Liver (tissue), 9 donors: ENCODE data around the gene ADAP2. TPM values are rescaled to one million over a fixed set of nuclear protein-coding genes. Genes with fewer than 3 reads are reported as not detected.
A peak's percentile ranks its signal among the peaks of the same experiment; 100 is the strongest.
"Not testable (repeated sequence)": the region's sequence is repeated elsewhere in the genome, so short reads cannot be mapped to it uniquely, and the experiment has no call there.

Experiments used
- DNase-seq: peaks from one replicate; pipeline ENCODE4 v3.0.0-alpha.2; 2017; ENCODE audit warnings: low spot score
- H3K27ac ChIP-seq, 2 donors: one replicate each; pipeline ENCODE4 v1.7.0; 2013; ENCODE audit warnings: inconsistent platforms in 2 of 2, low read length in 2 of 2, control low read depth in 1 of 2, low read depth in 1 of 2, mild to moderate bottlenecking in 1 of 2
- H3K27me3 ChIP-seq, 4 donors: one replicate each; pipeline versions ENCODE4 v1.6.1 to v1.7.0; 2013; ENCODE audit warnings: low read length in 3 of 4, inconsistent platforms in 1 of 4, mild to moderate bottlenecking in 1 of 4, moderate library complexity in 1 of 4; ENCODE audit not compliant: control insufficient read depth in 4 of 4, insufficient read depth in 4 of 4
- H3K36me3 ChIP-seq, 4 donors: one replicate each; pipeline versions ENCODE4 v1.6.1 to v1.7.0; 2013; ENCODE audit warnings: low read length in 3 of 4, mild to moderate bottlenecking in 3 of 4, low read depth in 1 of 4, moderate library complexity in 1 of 4; ENCODE audit not compliant: control insufficient read depth in 4 of 4, insufficient read depth in 3 of 4
- H3K4me1 ChIP-seq, 4 donors: one replicate each; pipeline versions ENCODE4 v1.6.1 to v1.7.0; 2013; ENCODE audit warnings: low read length in 3 of 4, mild to moderate bottlenecking in 3 of 4, moderate library complexity in 1 of 4; ENCODE audit not compliant: control insufficient read depth in 4 of 4, insufficient read depth in 4 of 4
- H3K4me3 ChIP-seq, 3 donors: one replicate each; pipeline versions ENCODE4 v1.6.1 to v1.7.0; 2013; ENCODE audit warnings: low read length in 3 of 3, control low read depth in 1 of 3, low read depth in 1 of 3, mild to moderate bottlenecking in 1 of 3
- H3K9ac ChIP-seq, 2 donors: one replicate each; pipeline ENCODE4 v1.7.0; 2013; ENCODE audit warnings: low read length in 2 of 2, mild to moderate bottlenecking in 2 of 2, moderate library complexity in 2 of 2, control low read depth in 1 of 2, low read depth in 1 of 2
- H3K9me3 ChIP-seq, 4 donors: one replicate each; pipeline versions ENCODE4 v1.6.1 to v1.7.0; 2013; ENCODE audit warnings: low read length in 3 of 4; ENCODE audit not compliant: control insufficient read depth in 4 of 4
- CTCF ChIP-seq: fragments of 150-350 bp; IDR thresholded peaks from 2 replicates; pipeline ENCODE4 v1.5.1; 2017; ENCODE audit warnings: improper control_type of control experiment, low read depth, low read length; ENCODE audit not compliant: missing input control
- EGR1 ChIP-seq, 2 donors: IDR thresholded peaks; 2 replicates each; pipeline ENCODE4 v1.6.1; 2016 to 2018; ENCODE audit warnings: antibody characterized with exemption in 2 of 2, low read depth in 2 of 2
- FOXA1 ChIP-seq: IDR thresholded peaks from 2 replicates; pipeline ENCODE4 v1.6.1; 2016; ENCODE audit warnings: antibody characterized with exemption
- FOXA2 ChIP-seq: IDR thresholded peaks from 2 replicates; pipeline ENCODE4 v1.6.1; 2016; ENCODE audit warnings: antibody characterized with exemption
- GABPA ChIP-seq, 2 donors: IDR thresholded peaks in 1 of 2; conservative IDR thresholded peaks in 1 of 2; 2 replicates each; pipeline ENCODE4 v1.6.1; 2016; ENCODE audit warnings: antibody characterized with exemption in 2 of 2, mild to moderate bottlenecking in 1 of 2, moderate library complexity in 1 of 2
- HNF4A ChIP-seq, 2 donors: conservative IDR thresholded peaks; 2 replicates each; pipeline ENCODE4 v1.6.1; 2016; ENCODE audit warnings: antibody characterized with exemption in 2 of 2, mild to moderate bottlenecking in 2 of 2
- HNF4G ChIP-seq: IDR thresholded peaks from 2 replicates; pipeline ENCODE4 v1.6.1; 2016; ENCODE audit warnings: antibody characterized with exemption
- JUND ChIP-seq, 2 donors: IDR thresholded peaks; 2 replicates each; pipeline ENCODE4 v1.6.1; 2016; ENCODE audit warnings: antibody characterized with exemption in 2 of 2
- NR2F2 ChIP-seq: IDR thresholded peaks from 2 replicates; pipeline ENCODE4 v1.6.1; 2016; ENCODE audit warnings: antibody characterized with exemption
- RAD21 ChIP-seq, 2 donors: IDR thresholded peaks; 2 replicates each; pipeline ENCODE4 v1.6.1; 2016; ENCODE audit warnings: antibody characterized with exemption in 2 of 2, mild to moderate bottlenecking in 2 of 2
- RXRA ChIP-seq, 2 donors: IDR thresholded peaks; 2 replicates each; pipeline ENCODE4 v1.6.1; 2017 to 2018; ENCODE audit warnings: antibody characterized with exemption in 2 of 2, mild to moderate bottlenecking in 1 of 2
- SP1 ChIP-seq: IDR thresholded peaks from 2 replicates; pipeline ENCODE4 v1.6.1; 2018; ENCODE audit warnings: antibody characterized with exemption, mild to moderate bottlenecking
- TAF1 ChIP-seq: conservative IDR thresholded peaks from 2 replicates; pipeline ENCODE4 v1.6.1; 2016; ENCODE audit warnings: antibody characterized with exemption, mild to moderate bottlenecking
- YY1 ChIP-seq: IDR thresholded peaks from 2 replicates; pipeline ENCODE4 v1.6.1; 2016; ENCODE audit warnings: antibody characterized with exemption, mild to moderate bottlenecking
- WGBS: extraction: QIAGEN DNeasy Blood & Tissue Kit; methylation state at CpG from one replicate; pipeline ENCODE4 v1.1.7; 2013; 5-methylcytosine and 5-hydroxymethylcytosine counted together
- polyA plus RNA-seq, 2 donors: library from polyadenylated mRNA; stranded (reverse) in 1 of 2; unstranded in 1 of 2; fragments of 200-250 nt in 1 of 2; fragments of >200 nt in 1 of 2; fragmentation: Nextera tagmentation in 1 of 2; extraction: Ambion mirVana in 1 of 2; gene quantifications; one replicate each; pipeline versions ENCODE4 v1.2.1 to v1.2.3, GENCODE V29; 2013 to 2015
- total RNA-seq, 2 donors: library from RNA; depleted of rRNA; stranded (reverse); fragments of >200 nt; gene quantifications; one replicate each; pipeline ENCODE4 v1.2.3, GENCODE V29; 2014
- TF ChIP-seq, protein P1 (sequence below): IDR thresholded peaks from 2 replicates; pipeline ENCODE4 v1.6.1; 2016; ENCODE audit warnings: antibody characterized with exemption
- TF ChIP-seq, protein P2 (sequence below): IDR thresholded peaks from 2 replicates; pipeline ENCODE4 v1.6.1; 2016; ENCODE audit warnings: antibody characterized with exemption, mild to moderate bottlenecking
- TF ChIP-seq, protein P3 (sequence below): IDR thresholded peaks from 2 replicates; pipeline ENCODE4 v1.6.1; 2016; ENCODE audit warnings: antibody characterized with exemption
- TF ChIP-seq, protein P4 (sequence below): IDR thresholded peaks from 2 replicates; pipeline ENCODE4 v1.6.1; 2016; ENCODE audit warnings: antibody characterized with exemption
- donor health status: healthy.
- donor health status: healthy.
- donor health status: healthy.
- donor health status: healthy.
- donor health status: healthy.

ADAP2 gene
- total and polyA plus RNA-seq, 4 donors, result 5.2 to 18.6 (median 11.9) TPM

DNA sequence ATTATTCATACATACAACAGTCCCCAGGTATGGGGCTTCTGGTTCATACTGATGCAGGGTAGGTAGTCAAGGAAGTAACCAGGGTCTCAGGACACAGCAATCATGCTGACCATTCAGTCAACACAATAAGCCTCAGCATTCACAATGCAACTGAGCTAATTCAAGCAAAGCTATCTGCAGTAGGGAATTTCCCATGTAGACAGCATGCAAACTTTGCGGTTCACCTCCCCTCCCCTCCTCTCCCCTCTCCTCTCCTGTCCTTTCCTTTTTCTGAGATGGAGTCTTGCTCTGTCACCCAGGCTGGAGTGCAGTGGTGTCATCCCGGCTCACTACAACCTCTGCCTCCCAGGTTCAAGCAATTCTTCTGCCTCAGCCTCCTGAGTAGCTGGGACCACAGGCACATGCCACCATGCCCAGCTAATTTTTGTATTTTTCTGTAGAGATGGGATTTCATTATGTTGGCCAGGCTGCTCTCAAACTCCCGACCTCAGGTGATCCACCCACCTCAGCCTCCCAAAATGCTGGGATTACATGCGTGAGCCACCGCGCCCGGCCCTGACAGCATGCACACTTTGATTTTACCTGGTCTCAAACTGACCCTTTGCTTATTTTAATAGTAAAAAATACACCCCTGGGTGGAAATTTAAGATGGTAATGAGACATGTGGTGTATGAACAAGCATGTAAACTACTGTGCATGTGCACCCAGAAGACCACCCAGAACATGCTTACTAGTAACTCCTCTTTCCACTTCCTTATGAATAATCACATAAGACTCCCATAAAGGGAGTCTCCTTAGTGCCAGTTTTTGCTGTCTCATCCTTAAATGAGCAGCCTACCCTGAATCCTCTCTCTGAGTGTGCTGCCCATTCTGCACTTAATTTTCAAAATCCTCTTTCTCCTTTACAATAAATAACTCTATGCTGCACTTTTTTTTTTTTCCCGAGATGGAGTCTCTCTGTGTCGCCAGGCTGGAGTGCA is 39.8 kb downstream of the ADAP2 start:
- H3K9ac ChIP-seq, result no peak overlapping the region
- DNase-seq, result no peak
- H3K4me1 ChIP-seq, result peaks cover 0 to 6% (median 0%) of the 10 kb centered on the region in 4 donors
- H3K27ac ChIP-seq, result peak overlapping the region in 1 of 2 donors; percentile 12
- H3K9me3 ChIP-seq, result no peaks in the 10 kb centered on the region
- no peak for TF ChIP-seq SP1
- TF ChIP-seq, protein P1, sequence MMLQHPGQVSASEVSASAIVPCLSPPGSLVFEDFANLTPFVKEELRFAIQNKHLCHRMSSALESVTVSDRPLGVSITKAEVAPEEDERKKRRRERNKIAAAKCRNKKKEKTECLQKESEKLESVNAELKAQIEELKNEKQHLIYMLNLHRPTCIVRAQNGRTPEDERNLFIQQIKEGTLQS, result no peak
- TF ChIP-seq JUND (IDR thresholded peaks at IDR 0.05), result no peak
- TF ChIP-seq EGR1 (IDR thresholded peaks at IDR 0.05; ENCODE audit: low read depth in 2 of 2), result no peak
- TF ChIP-seq GABPA (IDR thresholded peaks at IDR 0.05 in 1 of 2, conservative IDR thresholded peaks at IDR 0.05 in 1 of 2), result no peak
- TF ChIP-seq YY1, result no peak
- no peak for TF ChIP-seq NR2F2
- TF ChIP-seq RXRA (IDR thresholded peaks at IDR 0.05), result no peak
- H3K4me3 ChIP-seq, result no peak overlapping the region
- 83% methylated on average over 9 of the region's 9 CpGs for WGBS
- H3K36me3 ChIP-seq, result no peaks in the 10 kb centered on the region
- H3K27me3 ChIP-seq, result no peaks in the 10 kb centered on the region

GRCh38 chr17:30964312-30964711 is 42.6 kb downstream of the ADAP2 start:
- not testable (repeated sequence) for H3K4me3 ChIP-seq, H3K9ac ChIP-seq, H3K27me3 ChIP-seq, H3K27ac ChIP-seq, H3K4me1 ChIP-seq, H3K9me3 ChIP-seq, DNase-seq, H3K36me3 ChIP-seq
- WGBS, result 89% methylated on average over 8 of the region's 8 CpGs

DNA sequence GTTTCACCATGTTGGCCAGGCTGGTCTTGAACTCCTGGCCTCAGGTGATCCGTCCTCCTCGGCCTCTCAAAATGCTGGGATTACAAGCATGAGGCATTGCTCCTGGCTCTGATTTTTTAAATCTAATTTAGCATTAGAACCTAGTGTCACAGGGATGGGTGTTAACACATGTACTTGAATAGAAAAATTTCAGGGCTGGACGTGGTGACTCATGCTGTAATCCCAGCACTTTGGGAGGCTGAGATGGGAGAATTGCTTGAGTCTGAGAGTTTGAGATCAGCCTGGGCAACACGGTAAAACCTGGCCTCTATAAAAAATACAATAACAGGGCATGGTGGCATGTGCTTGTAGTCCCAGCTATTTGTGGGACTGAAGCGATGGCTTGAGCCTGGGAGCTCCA is 43.1 kb downstream of the ADAP2 start:
- Histone ChIP-seq H3K9me3 (no peaks in the 10 kb centered on the region), H3K27me3 (no peaks in the 10 kb centered on the region), H3K27ac (no peak overlapping the region), H3K4me1 (peaks cover 0 to 2% (median 0%) of the 10 kb centered on the region in 4 donors), H3K4me3 (no peak overlapping the region), H3K36me3 (no peaks in the 10 kb centered on the region), H3K9ac (no peak overlapping the region)
- TF ChIP-seq NR2F2 (no peak), FOXA1 (no peak), TAF1 (no peak), EGR1 (IDR thresholded peaks at IDR 0.05; ENCODE audit: low read depth in 2 of 2) (no peak), HNF4A (conservative IDR thresholded peaks at IDR 0.05) (no peak), CTCF (no peak), RAD21 (IDR thresholded peaks at IDR 0.05) (no peak), FOXA2 (no peak), RXRA (IDR thresholded peaks at IDR 0.05) (no peak), GABPA (IDR thresholded peaks at IDR 0.05 in 1 of 2, conservative IDR thresholded peaks at IDR 0.05 in 1 of 2) (no peak), HNF4G (no peak), YY1 (no peak), JUND (IDR thresholded peaks at IDR 0.05) (no peak), SP1 (no peak)
- TF ChIP-seq, protein P2, sequence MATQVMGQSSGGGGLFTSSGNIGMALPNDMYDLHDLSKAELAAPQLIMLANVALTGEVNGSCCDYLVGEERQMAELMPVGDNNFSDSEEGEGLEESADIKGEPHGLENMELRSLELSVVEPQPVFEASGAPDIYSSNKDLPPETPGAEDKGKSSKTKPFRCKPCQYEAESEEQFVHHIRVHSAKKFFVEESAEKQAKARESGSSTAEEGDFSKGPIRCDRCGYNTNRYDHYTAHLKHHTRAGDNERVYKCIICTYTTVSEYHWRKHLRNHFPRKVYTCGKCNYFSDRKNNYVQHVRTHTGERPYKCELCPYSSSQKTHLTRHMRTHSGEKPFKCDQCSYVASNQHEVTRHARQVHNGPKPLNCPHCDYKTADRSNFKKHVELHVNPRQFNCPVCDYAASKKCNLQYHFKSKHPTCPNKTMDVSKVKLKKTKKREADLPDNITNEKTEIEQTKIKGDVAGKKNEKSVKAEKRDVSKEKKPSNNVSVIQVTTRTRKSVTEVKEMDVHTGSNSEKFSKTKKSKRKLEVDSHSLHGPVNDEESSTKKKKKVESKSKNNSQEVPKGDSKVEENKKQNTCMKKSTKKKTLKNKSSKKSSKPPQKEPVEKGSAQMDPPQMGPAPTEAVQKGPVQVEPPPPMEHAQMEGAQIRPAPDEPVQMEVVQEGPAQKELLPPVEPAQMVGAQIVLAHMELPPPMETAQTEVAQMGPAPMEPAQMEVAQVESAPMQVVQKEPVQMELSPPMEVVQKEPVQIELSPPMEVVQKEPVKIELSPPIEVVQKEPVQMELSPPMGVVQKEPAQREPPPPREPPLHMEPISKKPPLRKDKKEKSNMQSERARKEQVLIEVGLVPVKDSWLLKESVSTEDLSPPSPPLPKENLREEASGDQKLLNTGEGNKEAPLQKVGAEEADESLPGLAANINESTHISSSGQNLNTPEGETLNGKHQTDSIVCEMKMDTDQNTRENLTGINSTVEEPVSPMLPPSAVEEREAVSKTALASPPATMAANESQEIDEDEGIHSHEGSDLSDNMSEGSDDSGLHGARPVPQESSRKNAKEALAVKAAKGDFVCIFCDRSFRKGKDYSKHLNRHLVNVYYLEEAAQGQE, result no peak
- TF ChIP-seq, protein P3, sequence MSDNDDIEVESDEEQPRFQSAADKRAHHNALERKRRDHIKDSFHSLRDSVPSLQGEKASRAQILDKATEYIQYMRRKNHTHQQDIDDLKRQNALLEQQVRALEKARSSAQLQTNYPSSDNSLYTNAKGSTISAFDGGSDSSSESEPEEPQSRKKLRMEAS, result no peak
- TF ChIP-seq, protein P4, sequence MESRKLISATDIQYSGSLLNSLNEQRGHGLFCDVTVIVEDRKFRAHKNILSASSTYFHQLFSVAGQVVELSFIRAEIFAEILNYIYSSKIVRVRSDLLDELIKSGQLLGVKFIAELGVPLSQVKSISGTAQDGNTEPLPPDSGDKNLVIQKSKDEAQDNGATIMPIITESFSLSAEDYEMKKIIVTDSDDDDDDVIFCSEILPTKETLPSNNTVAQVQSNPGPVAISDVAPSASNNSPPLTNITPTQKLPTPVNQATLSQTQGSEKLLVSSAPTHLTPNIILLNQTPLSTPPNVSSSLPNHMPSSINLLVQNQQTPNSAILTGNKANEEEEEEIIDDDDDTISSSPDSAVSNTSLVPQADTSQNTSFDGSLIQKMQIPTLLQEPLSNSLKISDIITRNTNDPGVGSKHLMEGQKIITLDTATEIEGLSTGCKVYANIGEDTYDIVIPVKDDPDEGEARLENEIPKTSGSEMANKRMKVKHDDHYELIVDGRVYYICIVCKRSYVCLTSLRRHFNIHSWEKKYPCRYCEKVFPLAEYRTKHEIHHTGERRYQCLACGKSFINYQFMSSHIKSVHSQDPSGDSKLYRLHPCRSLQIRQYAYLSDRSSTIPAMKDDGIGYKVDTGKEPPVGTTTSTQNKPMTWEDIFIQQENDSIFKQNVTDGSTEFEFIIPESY, result no peak
- TF ChIP-seq, protein P1, result no peak
- no peak for DNase-seq
- 85% methylated on average over 5 of the region's 5 CpGs for WGBS
